ENCODE data around the gene LIG3.

The LIG3 gene

DNA sequence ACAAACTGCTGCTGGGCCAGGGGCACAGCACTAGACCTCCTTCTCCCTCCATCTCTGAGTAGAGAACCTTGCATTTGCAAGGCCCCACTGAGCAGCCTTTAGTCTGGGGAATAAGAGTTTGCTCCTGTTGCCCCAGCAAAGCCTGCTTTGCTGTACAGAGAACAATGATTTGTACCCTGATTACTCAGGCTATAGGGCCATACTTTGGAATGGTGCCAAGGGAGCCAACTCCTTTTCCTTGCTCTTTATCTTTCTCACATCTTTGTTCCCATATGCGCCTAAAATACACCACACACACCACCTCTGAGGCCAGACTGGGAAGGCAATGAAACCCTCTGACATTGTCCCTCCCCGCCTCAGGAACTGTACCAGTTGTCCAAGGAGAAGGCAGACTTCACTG is 21.2 kb downstream of the LIG3 start:
- Histone ChIP-seq H3K4me1 (ENCODE audit: control insufficient read depth in 1 of 2, insufficient read depth in 2 of 2, low read length in 2 of 2) (peaks cover 7 to 14% of the 10 kb centered on the region in 2 donors), H3K27ac (ENCODE audit: low read length) (peak overlapping the region; percentile 19), H3K36me3 (ENCODE audit: control insufficient read depth in 1 of 2, insufficient read depth in 2 of 2, low read length in 2 of 2) (peaks cover 25 to 57% of the 10 kb centered on the region in 2 donors), H3K4me3 (ENCODE audit: low read depth in 1 of 2, low read length in 2 of 2) (no peak overlapping the region), H3K27me3 (ENCODE audit: low read depth, low read length) (no peaks in the 10 kb centered on the region), H3K9me3 (ENCODE audit: control insufficient read depth in 1 of 2, low read length in 2 of 2) (no peaks in the 10 kb centered on the region)

DNA sequence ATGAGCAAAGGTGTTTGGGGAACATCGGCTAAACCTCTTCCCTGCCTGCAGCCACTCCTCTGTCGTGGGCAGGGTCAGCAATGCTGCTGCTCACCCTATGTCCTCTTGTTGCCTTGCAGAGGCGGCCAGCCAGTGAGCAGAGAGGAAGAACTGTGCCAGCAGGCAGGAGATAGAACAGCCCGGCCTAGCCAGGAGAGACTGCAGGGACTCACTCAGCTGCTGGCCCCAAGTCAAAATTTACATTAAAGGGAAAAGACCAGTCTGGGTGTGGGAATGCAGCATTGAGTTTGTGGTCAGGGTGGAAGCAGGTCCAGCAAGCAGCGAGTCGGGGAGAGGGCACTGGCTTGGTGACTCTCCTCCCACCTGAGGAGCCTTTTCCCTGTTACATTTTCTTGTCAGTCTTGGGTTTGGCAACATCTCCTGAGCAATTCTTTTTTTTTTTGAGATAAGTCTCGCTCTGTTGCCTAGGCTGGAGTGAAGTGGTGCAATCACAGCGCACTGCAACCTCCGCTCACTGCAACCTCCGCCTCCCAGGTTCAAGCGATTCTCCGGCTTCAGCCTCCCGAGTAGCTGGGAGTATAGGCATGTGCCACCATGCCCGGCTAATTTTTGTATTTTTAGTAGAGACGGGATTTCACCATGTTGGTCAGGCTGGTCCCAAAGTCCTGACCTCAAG is 22.7 kb downstream of the LIG3 start:
- H3K36me3 ChIP-seq (ENCODE audit: control insufficient read depth in 1 of 2, insufficient read depth in 2 of 2, low read length in 2 of 2), result peaks cover 25 to 66% of the 10 kb centered on the region in 2 donors
- no peaks in the 10 kb centered on the region for H3K9me3 ChIP-seq (ENCODE audit: control insufficient read depth in 1 of 2, low read length in 2 of 2)
- peak overlapping the region; percentile 19 for H3K27ac ChIP-seq (ENCODE audit: low read length)
- no peak overlapping the region for H3K4me3 ChIP-seq (ENCODE audit: low read depth in 1 of 2, low read length in 2 of 2)
- peaks cover 0 to 7% of the 10 kb centered on the region in 2 donors for H3K4me1 ChIP-seq (ENCODE audit: control insufficient read depth in 1 of 2, insufficient read depth in 2 of 2, low read length in 2 of 2)
- no peaks in the 10 kb centered on the region for H3K27me3 ChIP-seq (ENCODE audit: low read depth, low read length)

DNA sequence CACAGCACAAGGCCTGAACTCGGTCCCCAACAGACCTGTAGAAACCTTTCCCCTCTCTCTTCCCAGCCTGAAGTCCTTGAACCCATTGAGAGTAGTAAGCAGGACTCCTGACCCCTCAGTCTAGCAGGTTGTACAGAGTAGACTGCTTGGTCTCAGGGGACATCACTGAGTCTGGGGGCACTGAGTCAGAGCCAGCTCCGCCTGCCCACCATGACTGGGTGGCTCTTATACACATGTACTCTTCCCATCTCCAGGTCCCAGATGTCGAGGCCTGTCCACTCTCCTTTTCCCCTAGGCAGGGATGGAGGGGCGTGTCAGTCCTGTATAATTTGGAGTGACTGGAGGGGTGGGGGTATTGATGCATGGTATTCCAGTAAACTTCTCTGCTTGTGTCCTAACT is 23.5 kb downstream of the LIG3 start:
- Histone ChIP-seq H3K4me1 (ENCODE audit: control insufficient read depth in 1 of 2, insufficient read depth in 2 of 2, low read length in 2 of 2) (peaks cover 0 to under 1% of the 10 kb centered on the region in 2 donors), H3K9me3 (ENCODE audit: control insufficient read depth in 1 of 2, low read length in 2 of 2) (no peaks in the 10 kb centered on the region), H3K4me3 (ENCODE audit: low read depth in 1 of 2, low read length in 2 of 2) (no peak overlapping the region), H3K27ac (ENCODE audit: low read length) (no peak overlapping the region), H3K27me3 (ENCODE audit: low read depth, low read length) (no peaks in the 10 kb centered on the region), H3K36me3 (ENCODE audit: control insufficient read depth in 1 of 2, insufficient read depth in 2 of 2, low read length in 2 of 2) (peaks cover 25 to 64% of the 10 kb centered on the region in 2 donors)

DNA sequence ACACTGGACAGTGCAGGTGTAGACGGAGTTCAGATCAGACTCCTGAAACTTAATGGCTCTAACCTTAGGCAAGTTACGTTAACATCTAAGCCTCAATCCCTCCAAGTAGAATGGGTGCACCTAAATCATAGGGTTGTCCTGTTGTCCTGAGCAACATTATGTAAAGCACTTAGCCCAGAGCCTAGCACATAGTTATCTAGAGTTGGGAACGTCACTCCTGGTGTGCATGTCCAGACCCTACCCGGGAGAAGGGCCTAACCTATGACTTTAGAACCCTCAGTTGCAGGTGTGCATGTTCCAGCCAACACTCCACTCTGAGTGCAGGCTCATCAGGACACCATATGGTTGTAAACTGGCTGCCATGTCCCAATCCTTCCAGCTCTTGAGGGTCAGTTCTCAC is 26.0 kb downstream of the LIG3 start:
- no peak overlapping the region for H3K27ac ChIP-seq (ENCODE audit: low read length)
- no peaks in the 10 kb centered on the region for H3K9me3 ChIP-seq (ENCODE audit: control insufficient read depth in 1 of 2, low read length in 2 of 2)
- H3K27me3 ChIP-seq (ENCODE audit: low read depth, low read length), result no peaks in the 10 kb centered on the region
- no peak overlapping the region for H3K4me3 ChIP-seq (ENCODE audit: low read depth in 1 of 2, low read length in 2 of 2)
- no peaks in the 10 kb centered on the region for H3K4me1 ChIP-seq (ENCODE audit: control insufficient read depth in 1 of 2, insufficient read depth in 2 of 2, low read length in 2 of 2)
- H3K36me3 ChIP-seq (ENCODE audit: control insufficient read depth in 1 of 2, insufficient read depth in 2 of 2, low read length in 2 of 2), result peaks cover 34 to 58% of the 10 kb centered on the region in 2 donors

DNA sequence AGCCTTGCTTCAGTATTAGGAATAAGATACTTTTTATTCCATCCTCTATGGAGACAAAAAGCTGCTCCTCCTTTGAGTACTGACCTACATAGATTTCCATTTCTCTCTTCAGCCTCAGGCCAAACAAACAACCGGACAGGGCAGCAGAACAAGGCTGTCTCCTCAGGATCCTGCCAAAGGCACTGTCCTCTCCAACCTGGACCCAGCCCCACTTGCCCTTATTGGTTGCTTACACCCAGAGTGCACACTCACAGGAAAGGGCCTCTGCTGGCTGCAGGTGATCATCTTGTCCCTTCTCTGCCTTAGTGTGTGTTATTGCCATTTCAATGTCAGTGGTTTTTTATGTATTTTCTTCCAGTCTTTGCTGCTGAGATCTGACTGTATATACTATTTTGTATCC is 26.6 kb downstream of the LIG3 start:
- H3K27ac ChIP-seq (ENCODE audit: low read length), result no peak overlapping the region
- H3K27me3 ChIP-seq (ENCODE audit: low read depth, low read length), result no peaks in the 10 kb centered on the region
- H3K36me3 ChIP-seq (ENCODE audit: control insufficient read depth in 1 of 2, insufficient read depth in 2 of 2, low read length in 2 of 2), result peaks cover 34 to 56% of the 10 kb centered on the region in 2 donors
- H3K9me3 ChIP-seq (ENCODE audit: control insufficient read depth in 1 of 2, low read length in 2 of 2), result no peaks in the 10 kb centered on the region
- H3K4me3 ChIP-seq (ENCODE audit: low read depth in 1 of 2, low read length in 2 of 2), result no peak overlapping the region
- H3K4me1 ChIP-seq (ENCODE audit: control insufficient read depth in 1 of 2, insufficient read depth in 2 of 2, low read length in 2 of 2), result no peaks in the 10 kb centered on the region

DNA sequence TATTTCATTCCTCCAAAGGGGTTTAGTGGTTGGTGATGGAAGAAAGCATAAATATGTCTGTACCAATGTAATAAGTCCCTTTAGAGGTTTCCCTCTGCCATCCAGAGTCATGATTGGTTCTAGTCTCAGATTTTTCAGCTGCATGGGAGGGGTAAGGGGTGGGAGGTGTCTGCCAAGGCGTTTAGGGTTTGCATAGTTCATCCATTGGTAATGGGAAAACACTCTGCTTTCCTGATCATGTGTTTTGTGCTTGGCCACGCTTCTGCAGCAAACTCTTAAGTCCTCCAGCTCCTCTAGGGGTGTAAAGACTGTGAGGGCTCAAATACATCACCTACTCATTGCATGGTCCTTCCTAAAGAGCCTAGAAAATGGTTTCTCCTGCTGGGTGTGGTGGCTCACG is 29.8 kb downstream of the LIG3 start:
- no peak overlapping the region for H3K27ac ChIP-seq (ENCODE audit: low read length)
- no peak overlapping the region for H3K4me3 ChIP-seq (ENCODE audit: low read depth in 1 of 2, low read length in 2 of 2)
- peaks cover 39 to 47% of the 10 kb centered on the region in 2 donors for H3K36me3 ChIP-seq (ENCODE audit: control insufficient read depth in 1 of 2, insufficient read depth in 2 of 2, low read length in 2 of 2)
- no peaks in the 10 kb centered on the region for H3K9me3 ChIP-seq (ENCODE audit: control insufficient read depth in 1 of 2, low read length in 2 of 2)
- H3K4me1 ChIP-seq (ENCODE audit: control insufficient read depth in 1 of 2, insufficient read depth in 2 of 2, low read length in 2 of 2), result no peaks in the 10 kb centered on the region
- no peaks in the 10 kb centered on the region for H3K27me3 ChIP-seq (ENCODE audit: low read depth, low read length)

DNA sequence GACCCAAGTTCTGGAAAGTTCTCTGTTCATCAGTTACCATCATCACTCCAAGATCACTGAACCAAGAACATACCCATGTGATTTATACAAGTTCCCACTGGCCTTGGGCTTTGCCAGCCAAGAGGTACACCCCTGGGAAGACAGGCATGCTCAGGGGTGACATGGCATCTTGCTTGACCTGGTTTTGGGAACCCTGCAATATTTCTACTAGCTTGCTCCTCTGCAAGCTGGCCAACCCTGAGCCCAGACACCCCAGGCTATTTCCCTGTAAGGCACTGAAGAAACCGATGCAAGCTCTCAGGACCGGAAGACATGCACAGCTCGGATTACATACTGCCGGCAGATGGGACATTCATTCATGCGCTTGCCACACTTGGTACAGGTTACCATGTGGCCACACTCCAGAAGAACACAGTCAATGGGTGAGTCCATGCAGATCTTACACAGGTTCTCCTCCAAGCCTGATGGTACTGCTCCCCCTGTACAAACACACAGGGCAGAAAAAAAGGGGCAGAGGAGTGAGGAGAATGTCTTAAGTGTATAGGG is 31.4 kb downstream of the LIG3 start:
- Histone ChIP-seq H3K27me3 (ENCODE audit: low read depth, low read length) (no peaks in the 10 kb centered on the region), H3K4me3 (ENCODE audit: low read depth in 1 of 2, low read length in 2 of 2) (no peak overlapping the region), H3K36me3 (ENCODE audit: control insufficient read depth in 1 of 2, insufficient read depth in 2 of 2, low read length in 2 of 2) (peaks cover 51 to 52% of the 10 kb centered on the region in 2 donors), H3K27ac (ENCODE audit: low read length) (no peak overlapping the region), H3K9me3 (ENCODE audit: control insufficient read depth in 1 of 2, low read length in 2 of 2) (no peaks in the 10 kb centered on the region), H3K4me1 (ENCODE audit: control insufficient read depth in 1 of 2, insufficient read depth in 2 of 2, low read length in 2 of 2) (no peaks in the 10 kb centered on the region)

DNA sequence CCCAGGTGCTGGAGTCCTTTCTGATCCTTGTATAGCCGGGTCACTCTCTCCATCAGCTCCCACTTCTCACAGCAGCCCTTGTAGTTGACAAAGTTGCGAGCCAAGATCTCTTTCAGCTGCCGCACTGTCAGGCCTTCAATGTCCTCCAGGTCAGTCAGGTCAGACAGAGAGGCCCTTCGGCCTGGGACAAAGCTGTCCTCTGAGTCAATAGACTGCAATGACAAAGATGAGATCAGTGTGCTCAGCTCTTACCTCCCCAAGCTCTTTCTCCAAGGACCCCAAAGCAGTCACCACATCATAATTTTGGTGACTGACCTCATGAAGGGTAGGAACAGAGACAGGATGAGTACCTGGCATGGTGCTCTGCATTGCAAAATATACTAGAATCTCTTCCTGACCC is 36.1 kb downstream of the LIG3 start:
- Histone ChIP-seq H3K36me3 (ENCODE audit: control insufficient read depth in 1 of 2, insufficient read depth in 2 of 2, low read length in 2 of 2) (peaks cover 49 to 54% of the 10 kb centered on the region in 2 donors), H3K27ac (ENCODE audit: low read length) (no peak overlapping the region), H3K4me3 (ENCODE audit: low read depth in 1 of 2, low read length in 2 of 2) (no peak overlapping the region), H3K27me3 (ENCODE audit: low read depth, low read length) (no peaks in the 10 kb centered on the region), H3K4me1 (ENCODE audit: control insufficient read depth in 1 of 2, insufficient read depth in 2 of 2, low read length in 2 of 2) (no peaks in the 10 kb centered on the region), H3K9me3 (ENCODE audit: control insufficient read depth in 1 of 2, low read length in 2 of 2) (no peaks in the 10 kb centered on the region)

DNA sequence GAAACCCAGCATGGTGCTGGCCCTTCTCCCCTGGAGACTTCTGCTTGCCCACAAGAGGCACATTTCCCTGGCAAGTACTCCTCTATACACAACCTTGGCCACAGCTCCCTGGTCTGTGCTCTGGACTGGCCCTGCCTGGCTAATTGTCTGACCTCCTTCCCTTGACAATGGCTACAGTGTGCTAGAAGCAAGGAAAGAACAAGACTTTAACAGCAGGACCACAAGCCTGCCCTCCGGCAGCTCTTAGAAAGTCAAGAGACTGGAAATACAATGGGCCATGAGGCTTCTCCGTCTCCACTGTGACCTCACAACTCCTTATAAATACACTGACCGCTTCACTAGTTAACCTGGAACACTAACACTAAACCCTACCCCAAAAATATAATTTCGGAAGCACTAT is 36.7 kb downstream of the LIG3 start:
- Histone ChIP-seq H3K4me3 (ENCODE audit: low read depth in 1 of 2, low read length in 2 of 2) (no peak overlapping the region), H3K4me1 (ENCODE audit: control insufficient read depth in 1 of 2, insufficient read depth in 2 of 2, low read length in 2 of 2) (no peaks in the 10 kb centered on the region), H3K9me3 (ENCODE audit: control insufficient read depth in 1 of 2, low read length in 2 of 2) (no peaks in the 10 kb centered on the region), H3K27me3 (ENCODE audit: low read depth, low read length) (no peaks in the 10 kb centered on the region), H3K27ac (ENCODE audit: low read length) (no peak overlapping the region), H3K36me3 (ENCODE audit: control insufficient read depth in 1 of 2, insufficient read depth in 2 of 2, low read length in 2 of 2) (peaks cover 45 to 48% of the 10 kb centered on the region in 2 donors)

DNA sequence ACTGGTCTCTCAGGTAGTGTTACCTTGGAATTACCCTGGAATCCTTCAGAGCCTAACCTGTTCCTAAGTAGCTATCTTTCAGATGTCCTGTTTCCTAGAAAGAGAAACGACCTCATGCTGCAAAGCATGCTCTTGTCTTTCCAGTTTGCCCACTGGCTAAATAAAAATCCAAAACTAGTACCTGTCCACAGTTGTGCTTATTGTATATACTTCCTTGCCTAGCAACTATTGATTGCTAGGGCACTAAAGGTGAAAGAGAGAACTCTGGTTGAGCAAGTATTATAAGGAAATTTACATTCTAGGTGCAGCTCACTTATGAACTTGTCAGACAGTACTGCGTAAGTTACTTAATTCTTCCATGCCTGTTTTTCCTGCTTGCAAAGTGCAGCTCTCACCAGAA is 38.5 kb downstream of the LIG3 start:
- Histone ChIP-seq H3K9me3 (ENCODE audit: control insufficient read depth in 1 of 2, low read length in 2 of 2) (no peaks in the 10 kb centered on the region), H3K36me3 (ENCODE audit: control insufficient read depth in 1 of 2, insufficient read depth in 2 of 2, low read length in 2 of 2) (peaks cover 38 to 42% of the 10 kb centered on the region in 2 donors), H3K4me3 (ENCODE audit: low read depth in 1 of 2, low read length in 2 of 2) (no peak overlapping the region), H3K4me1 (ENCODE audit: control insufficient read depth in 1 of 2, insufficient read depth in 2 of 2, low read length in 2 of 2) (no peaks in the 10 kb centered on the region), H3K27ac (ENCODE audit: low read length) (no peak overlapping the region), H3K27me3 (ENCODE audit: low read depth, low read length) (no peaks in the 10 kb centered on the region)

DNA sequence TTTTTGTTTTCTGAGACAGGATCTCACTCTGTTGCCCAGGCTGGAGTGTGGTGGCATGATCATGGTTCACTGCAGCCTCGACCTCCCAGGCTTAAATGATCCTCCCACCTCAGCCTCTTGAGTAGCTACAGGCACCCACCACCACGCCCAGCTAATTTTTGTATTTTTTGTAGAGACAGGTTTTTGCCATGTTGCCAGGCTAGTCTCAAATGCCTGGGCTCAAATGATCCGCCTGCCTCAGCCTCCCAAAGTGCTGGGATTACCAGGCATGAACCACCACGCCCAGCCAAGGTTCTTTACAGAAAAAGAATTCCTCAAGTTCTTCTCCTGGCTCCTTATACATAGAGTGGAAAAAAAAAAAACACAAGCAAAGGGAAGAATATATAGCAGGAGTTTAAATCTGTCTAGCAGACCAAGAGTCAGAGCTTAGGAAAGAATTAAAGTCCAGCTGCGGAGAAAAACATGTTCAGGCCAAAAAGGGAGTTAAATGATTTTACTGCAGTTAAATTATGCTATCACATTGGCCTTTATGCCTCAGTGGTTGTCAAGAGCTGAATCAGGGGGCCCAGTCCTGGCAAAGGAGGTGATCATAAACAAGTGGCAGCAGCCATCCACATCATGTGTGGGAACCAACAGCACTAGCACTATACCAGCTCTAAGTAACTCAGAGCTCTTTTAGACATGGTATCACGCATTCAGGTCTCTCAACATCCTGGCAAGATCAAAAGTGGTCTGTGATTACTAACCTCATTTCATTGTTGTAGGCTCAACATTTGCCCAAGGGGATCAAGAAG is 39.3 kb downstream of the LIG3 start:
- H3K27me3 ChIP-seq (ENCODE audit: low read depth, low read length), result no peaks in the 10 kb centered on the region
- H3K36me3 ChIP-seq (ENCODE audit: control insufficient read depth in 1 of 2, insufficient read depth in 2 of 2, low read length in 2 of 2), result peaks cover 32 to 34% of the 10 kb centered on the region in 2 donors
- H3K27ac ChIP-seq (ENCODE audit: low read length), result no peak overlapping the region
- H3K9me3 ChIP-seq (ENCODE audit: control insufficient read depth in 1 of 2, low read length in 2 of 2), result no peaks in the 10 kb centered on the region
- no peaks in the 10 kb centered on the region for H3K4me1 ChIP-seq (ENCODE audit: control insufficient read depth in 1 of 2, insufficient read depth in 2 of 2, low read length in 2 of 2)
- no peak overlapping the region for H3K4me3 ChIP-seq (ENCODE audit: low read depth in 1 of 2, low read length in 2 of 2)
